ENCODE results near the gene TNNI2. TPM values are rescaled to one million over a fixed set of nuclear protein-coding genes. Genes with fewer than 3 reads are reported as not detected.

TNNI2 gene
- total RNA-seq, 1 donor from 2014 or later = 1.7 TPM

DNA sequence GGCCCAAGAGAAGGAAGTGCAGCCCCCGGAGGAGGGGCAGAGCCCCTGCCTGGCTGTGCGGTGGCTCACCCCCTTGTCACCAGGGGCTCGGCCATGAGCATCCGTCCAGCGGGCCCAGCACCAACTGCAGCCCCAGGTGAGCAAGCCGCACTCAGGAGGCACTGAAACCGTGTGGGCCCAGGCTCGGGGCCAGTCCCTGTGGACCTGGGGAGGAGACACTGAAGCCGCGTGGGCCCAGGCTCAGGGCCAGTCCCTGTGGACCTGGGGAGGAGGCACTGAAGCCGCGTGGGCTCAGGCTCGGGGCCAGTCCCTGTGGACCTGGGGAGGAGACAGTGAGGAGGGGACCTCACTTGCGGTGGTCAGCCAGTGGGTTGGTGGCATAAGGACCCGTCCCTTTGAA is 28.0 kb downstream of the TNNI2 start:
- no peaks in the 10 kb centered on the region for H3K9me3 Mint-ChIP-seq
- DNase-seq (ENCODE audit: extremely low spot score, unreplicated experiment) = no peak
- H3K27ac Mint-ChIP-seq = no peak overlapping the region
- no peak overlapping the region for H3K4me3 Mint-ChIP-seq
- TF ChIP-seq, protein P1, sequence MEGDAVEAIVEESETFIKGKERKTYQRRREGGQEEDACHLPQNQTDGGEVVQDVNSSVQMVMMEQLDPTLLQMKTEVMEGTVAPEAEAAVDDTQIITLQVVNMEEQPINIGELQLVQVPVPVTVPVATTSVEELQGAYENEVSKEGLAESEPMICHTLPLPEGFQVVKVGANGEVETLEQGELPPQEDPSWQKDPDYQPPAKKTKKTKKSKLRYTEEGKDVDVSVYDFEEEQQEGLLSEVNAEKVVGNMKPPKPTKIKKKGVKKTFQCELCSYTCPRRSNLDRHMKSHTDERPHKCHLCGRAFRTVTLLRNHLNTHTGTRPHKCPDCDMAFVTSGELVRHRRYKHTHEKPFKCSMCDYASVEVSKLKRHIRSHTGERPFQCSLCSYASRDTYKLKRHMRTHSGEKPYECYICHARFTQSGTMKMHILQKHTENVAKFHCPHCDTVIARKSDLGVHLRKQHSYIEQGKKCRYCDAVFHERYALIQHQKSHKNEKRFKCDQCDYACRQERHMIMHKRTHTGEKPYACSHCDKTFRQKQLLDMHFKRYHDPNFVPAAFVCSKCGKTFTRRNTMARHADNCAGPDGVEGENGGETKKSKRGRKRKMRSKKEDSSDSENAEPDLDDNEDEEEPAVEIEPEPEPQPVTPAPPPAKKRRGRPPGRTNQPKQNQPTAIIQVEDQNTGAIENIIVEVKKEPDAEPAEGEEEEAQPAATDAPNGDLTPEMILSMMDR (conservative IDR thresholded peaks at IDR 0.05) = no peak
- H3K36me3 Mint-ChIP-seq = no peaks in the 10 kb centered on the region
- peaks cover 3% of the 10 kb centered on the region for H3K27me3 Mint-ChIP-seq
- peaks cover 3% of the 10 kb centered on the region for H3K4me1 Mint-ChIP-seq (ENCODE audit: unreplicated experiment)

DNA sequence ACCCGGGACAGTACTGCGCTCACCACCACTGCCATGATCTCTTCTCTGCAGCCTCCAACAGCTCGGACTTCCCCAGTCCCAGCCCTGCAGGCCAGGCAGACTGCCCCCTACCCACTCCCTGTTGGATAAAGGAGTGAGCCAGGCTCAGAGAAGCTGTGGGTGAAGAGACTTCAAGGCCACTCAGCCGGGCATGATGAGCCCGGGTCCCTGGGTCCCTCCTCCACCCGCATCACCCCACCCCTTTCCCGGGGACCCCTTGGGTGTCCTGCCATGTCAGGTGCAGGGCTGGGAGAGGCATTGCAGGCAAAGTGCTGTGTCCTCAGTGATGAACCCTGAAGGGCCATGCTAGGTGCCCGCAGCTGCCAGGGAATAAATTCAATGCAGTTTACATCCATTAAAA is 28.6 kb downstream of the TNNI2 start:
- Mint-ChIP-seq H3K9me3 (no peaks in the 10 kb centered on the region), H3K27ac (no peak overlapping the region), H3K4me3 (no peak overlapping the region), H3K27me3 (peaks cover 3% of the 10 kb centered on the region), H3K4me1 (ENCODE audit: unreplicated experiment) (peaks cover 3% of the 10 kb centered on the region), H3K36me3 (no peaks in the 10 kb centered on the region)
- TF ChIP-seq, protein P1 (conservative IDR thresholded peaks at IDR 0.05) = no peak
- DNase-seq (ENCODE audit: extremely low spot score, unreplicated experiment) = no peak

DNA sequence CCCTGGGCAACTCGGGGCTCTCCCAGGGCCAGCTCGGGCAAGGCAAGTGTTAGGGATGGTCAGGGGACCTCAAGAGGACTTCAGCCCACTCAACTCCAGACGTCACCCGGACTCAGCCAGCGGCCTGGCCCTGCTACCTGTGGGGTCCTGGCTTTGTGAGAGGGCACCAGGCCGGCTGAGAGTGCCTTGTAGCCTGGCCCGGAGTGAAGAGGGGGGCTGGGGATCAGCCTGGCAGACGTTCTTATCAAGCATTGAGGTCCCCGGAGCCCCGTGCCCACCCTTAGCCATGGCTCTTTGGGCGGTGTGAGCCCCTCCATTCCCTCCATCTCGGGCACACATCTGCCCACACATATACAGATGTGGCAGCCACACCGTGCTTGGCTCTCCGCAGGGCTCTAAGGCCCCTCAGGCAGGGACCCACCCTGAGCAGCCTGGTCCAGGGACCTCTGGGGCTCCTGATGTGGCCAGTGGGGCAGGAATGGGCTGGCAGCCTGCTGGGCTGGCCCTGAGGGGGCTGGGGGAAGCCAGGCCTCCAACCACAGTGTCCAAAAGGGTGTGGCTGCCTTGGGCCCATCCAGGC is 29.4 kb downstream of the TNNI2 start:
- Mint-ChIP-seq H3K36me3 (no peaks in the 10 kb centered on the region), H3K4me3 (no peak overlapping the region), H3K9me3 (no peaks in the 10 kb centered on the region), H3K27me3 (peaks cover 3% of the 10 kb centered on the region), H3K4me1 (ENCODE audit: unreplicated experiment) (peaks cover 3% of the 10 kb centered on the region), H3K27ac (no peak overlapping the region)
- TF ChIP-seq, protein P1 (conservative IDR thresholded peaks at IDR 0.05) = no peak
- DNase-seq (ENCODE audit: extremely low spot score, unreplicated experiment) = no peak

DNA sequence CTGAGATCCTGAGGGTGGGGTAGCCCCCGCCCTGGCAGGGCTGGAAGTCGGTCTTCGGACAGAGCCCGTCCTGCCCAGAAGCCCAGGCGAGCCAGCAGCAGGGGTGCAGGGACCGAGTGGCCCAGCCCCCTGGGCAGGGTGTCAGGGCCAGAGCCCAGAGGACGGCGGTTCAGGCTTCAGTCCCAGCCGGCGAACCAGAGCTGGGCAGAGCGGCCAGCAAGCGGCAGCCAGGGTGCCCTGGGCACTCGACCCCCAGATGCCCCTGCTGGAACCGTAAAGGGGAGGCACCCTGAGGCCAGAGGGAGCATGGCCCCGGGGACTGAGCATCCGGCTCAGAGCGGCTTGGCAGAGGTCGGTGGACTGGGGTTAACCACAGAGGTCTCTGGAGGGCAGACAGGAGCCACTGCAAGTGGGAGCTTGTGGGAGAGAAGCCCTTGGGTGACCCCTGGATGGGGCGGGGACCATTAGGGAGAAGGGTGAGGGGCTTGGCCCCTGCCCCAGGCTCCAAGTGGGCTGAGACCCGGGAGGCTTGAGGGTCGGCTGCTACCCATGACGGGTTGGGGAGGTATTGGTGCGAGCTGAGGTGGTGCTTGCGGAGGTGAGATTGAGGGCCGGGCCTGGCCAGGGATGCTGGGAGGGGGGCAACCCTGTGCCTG is 30.0 kb downstream of the TNNI2 start:
- no peak for DNase-seq (ENCODE audit: extremely low spot score, unreplicated experiment)
- TF ChIP-seq, protein P1 (conservative IDR thresholded peaks at IDR 0.05) = no peak
- Mint-ChIP-seq H3K9me3 (no peaks in the 10 kb centered on the region), H3K4me3 (no peak overlapping the region), H3K36me3 (no peaks in the 10 kb centered on the region), H3K27me3 (peaks cover 3% of the 10 kb centered on the region), H3K27ac (no peak overlapping the region), H3K4me1 (ENCODE audit: unreplicated experiment) (peaks cover 3% of the 10 kb centered on the region)

DNA sequence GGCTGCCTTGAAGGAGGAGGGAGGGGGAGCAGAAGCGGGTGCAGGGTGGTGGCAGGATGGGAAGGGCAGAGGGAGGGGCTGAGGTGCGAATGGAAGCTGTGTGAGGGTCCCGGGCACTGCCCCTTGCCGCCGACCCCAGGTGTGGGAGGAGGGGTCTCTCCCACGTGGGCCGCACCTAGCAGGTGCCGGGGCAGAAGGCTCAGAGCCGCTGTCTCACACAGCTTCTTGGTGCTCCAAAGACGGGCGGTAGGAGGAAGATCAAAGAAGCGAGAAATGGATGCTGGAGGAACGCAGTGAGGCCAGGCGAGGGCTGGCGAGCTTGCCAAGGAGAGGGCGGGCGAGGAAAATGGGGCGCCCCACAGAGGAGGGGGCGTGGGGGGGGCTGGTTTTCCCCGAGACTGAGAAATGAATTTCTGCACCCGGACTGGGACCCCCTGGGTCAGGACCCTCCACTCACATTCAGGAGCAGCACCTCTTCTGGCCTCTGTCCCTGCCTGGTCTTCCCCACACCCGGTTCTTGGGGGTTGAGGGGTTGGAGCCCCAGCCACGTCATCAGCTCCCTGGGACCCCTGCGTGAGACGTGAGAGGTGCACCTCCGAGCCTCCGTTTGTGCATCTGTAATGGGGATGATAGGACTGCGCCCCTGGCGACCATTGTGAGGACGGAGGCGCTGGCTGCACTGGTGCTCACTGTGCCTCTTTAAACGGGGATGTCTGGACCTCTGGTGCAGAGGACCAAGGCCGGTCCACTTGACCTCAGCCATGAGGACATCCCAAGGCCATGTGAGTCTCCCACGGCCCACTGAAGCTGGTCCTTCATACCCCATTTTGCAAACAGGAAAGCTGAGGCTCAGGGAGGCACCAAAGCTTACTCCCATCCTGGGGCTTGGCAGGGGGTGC is 30.9 kb downstream of the TNNI2 start:
- no peak overlapping the region for H3K4me3 Mint-ChIP-seq
- no peaks in the 10 kb centered on the region for H3K9me3 Mint-ChIP-seq
- H3K4me1 Mint-ChIP-seq (ENCODE audit: unreplicated experiment) = peaks cover 3% of the 10 kb centered on the region
- no peak for DNase-seq (ENCODE audit: extremely low spot score, unreplicated experiment)
- TF ChIP-seq, protein P1 (conservative IDR thresholded peaks at IDR 0.05) = peak; percentile 44
- H3K36me3 Mint-ChIP-seq = no peaks in the 10 kb centered on the region
- H3K27me3 Mint-ChIP-seq = peaks cover 3% of the 10 kb centered on the region
- no peak overlapping the region for H3K27ac Mint-ChIP-seq
